GM10847 (cell line): ENCODE measurements around the gene GTF2B.

Experiments
- POLR2A ChIP-seq: IDR thresholded peaks from 2 replicates; pipeline ENCODE4 v1.6.1; 2011; ENCODE audit not compliant: insufficient read length; ENCODE audit errors: extremely low read depth

Gene GTF2B

DNA sequence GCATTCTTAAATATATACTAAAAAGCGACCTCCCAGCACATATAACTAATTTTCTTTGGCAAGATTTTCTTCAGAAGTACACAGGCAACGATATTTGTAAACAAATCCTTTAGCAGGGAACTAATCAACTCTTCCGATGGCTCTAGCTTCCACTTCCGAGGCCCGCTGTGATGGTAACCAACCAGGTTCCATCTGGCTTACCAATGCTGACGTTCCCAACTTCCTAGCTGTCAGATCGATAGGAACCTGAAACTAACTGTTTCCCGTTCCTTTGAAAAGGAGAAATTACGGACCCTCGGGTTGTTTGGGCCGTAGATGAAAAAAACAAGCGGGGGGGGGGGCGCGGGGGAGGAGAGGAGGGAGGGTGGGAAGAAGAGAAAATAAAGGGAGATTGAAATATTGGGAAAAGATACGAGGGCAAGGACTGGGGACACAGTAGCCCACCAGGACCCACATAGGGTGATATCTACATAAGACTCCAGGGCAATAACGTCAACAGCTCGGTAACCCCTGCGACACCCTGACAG lies 513 bp downstream of the GTF2B start:
- TF ChIP-seq POLR2A: no peak

DNA sequence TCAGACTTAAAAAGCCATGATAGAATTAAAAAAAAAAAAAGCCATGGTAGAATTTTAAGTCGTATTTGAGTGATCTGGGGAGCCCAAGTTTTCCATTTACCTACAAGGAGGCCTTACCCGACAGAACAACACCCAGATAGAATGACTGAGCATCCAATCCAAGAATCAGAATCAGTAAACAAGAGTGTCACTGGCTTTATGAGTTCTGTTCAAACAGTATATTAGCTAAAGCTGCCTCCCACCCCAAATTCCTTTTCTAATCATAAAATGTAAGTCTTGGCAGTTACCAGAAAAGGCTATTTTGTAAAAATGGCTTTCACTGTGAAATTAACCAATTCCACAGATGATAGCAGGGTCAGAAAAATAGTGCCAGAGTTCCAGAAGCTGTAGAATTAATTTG lies 1.2 kb downstream of the GTF2B start:
- TF ChIP-seq POLR2A: no peak

DNA sequence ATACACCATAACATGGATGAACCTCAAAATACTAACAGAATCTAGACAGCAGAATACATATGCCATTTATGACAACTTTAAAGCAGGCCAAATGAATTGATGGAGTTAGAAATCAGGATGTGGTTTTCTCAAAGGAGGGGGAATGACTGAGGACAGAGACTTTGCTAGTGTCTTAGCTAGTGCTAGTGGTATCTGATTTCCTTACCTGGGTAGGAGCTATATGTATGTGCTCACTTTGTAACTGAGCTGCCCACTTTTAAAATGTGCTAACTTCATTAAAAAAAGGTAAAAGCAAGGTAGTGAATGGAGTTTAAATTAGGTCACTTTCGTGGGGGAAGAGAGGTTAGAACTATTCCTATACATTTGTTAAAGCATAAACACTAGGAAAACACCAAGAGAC lies 2.6 kb downstream of the GTF2B start:
- no peak for TF ChIP-seq POLR2A

DNA sequence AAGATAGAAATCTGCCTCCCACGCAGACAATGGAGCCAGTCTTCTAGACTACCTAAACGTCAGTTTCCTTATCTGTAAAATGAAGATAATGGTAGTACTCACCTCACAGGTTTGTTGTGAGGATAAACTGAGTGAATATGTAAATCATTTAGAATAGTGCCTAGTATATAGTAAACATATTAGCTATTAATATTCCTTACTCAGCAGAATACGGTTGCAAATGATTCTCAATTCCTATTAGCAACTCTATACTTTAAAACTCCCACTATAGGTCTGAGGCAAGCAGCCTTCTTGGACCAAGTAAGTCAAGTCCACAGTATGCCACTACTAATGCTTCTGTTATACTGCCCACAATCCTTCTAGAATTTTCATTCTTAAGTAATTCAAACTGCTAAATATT lies 5.4 kb downstream of the GTF2B start:
- TF ChIP-seq POLR2A: no peak

DNA sequence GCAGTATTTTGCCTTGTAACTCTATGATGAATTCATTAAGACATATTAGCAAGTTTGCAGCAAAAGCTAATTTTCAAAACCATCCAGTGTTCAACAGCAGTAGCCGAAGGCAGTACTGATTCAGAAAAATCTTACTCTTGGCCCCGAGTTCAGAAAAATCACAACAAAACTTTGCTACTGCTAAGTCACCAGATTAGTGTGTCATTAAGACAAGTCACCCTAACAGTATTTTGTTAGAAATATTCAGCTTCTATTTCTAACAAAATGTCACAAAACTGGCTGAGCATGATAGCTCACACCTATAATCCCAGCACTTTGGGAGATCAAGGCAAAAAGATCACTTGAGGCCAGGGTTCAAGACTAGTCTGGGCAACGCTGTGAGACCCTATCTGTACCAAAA lies 8.2 kb downstream of the GTF2B start:
- no peak for TF ChIP-seq POLR2A

DNA sequence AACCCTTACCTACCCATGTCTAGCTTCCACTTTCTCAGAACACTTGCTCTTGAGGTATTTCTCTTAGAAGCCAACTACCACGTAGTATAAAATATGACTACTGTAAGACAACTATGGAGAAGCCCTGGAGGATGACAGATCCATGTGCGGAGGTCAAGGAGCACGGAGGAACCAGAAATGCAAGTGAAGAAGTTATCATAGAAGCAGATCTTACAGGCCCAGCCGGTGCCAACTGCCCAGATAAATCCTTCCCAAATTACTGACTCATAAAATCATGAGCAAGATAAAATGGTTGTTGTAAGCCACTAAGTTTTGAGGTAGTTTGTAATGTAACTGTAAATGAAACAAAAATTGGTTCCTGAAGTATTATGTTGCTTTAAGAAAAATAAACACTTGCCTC lies 12.6 kb downstream of the GTF2B start:
- no peak for TF ChIP-seq POLR2A

DNA sequence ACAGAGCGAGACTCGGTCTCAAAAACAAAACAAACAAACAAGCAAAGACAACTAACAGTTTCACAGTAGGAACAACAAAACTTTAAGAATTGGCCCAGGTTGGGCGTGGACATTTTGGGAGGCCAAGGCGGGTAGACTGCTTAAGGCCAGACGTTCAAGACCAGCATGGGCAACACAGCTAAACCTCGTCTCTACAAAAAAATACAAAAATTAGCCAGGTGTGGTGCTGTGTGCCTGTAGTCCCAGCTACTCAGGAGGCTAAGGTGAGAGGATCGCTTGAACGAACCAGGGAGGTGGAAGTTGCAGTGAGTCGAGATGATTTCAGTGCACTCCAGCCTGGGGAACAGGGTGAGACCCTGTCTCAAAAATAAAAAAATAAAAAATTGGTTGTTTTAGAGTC lies 13.5 kb downstream of the GTF2B start:
- no peak for TF ChIP-seq POLR2A

DNA sequence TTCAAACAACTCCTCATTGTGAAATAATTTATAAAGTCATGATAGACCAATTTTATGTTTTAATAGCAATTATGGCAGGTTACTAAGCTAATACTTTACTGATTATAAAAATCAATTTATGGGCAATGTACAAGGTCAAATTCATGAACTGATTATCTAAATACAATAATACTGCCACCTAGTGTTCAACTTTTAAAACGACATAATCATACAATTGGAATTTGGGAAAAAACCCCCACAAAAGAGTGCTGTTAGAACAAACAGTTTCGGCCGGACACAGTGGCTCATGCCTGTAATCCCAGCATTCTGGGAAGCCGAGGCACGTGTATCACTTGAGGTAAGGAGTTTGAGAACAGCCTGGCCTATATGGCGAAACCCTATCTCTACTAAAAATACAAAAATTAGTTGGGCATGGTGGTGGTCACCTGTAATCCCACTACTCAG lies 14.0 kb downstream of the GTF2B start:
- TF ChIP-seq POLR2A: no peak

DNA sequence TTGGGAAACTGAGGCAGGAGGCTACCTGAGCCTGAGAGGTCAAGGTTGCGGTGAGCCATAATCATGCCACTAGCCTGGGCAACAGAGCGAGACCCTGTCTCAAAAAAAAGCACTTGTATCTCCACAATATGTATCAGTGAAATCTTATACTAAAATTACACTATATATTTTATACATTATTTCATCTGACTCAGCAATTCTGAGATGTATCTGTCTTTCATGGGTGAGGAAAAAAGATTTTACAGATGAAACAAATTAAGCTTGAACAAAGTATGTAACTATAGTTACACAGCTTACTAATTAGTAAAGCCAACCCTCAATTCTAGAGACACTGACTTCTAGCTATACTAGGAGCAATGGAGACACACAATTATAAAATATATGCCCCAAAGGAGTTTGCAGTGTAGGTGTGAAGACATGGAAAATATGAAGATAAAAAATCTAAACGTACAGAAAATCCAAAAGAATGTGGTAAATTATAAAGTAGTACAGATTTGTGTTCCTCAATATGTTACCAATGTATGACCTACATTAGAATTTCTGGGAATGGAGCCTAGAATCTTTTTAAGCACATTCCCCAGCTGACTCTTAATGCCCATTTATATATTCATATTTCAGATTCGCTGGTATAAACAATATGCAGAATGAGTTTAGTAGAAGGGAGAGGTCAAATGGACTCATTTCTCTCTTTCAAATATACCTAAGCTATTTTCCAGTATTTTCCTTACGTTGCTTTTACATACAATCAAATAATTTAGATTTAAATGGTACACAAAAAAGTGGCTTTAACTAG lies 14.6 kb downstream of the GTF2B start:
- TF ChIP-seq POLR2A: no peak

DNA sequence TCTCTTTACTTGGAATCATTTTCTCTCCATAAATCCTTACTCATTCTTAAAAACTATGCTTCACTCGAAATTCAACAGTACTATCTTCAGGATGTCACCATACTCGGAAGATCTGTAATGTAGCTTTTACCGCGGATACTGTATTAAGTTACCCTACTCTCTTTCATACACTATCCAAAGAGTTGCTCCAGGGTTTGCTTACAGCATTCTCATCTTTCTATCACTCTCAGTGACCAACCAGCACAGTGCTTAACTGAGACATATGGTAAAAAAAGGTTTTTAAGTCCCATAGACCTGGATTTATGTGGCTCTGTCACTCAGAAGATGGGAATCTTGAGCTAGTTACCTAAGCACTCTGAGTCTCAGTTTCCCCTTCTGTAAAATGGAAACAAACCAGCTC lies 15.8 kb downstream of the GTF2B start:
- no peak for TF ChIP-seq POLR2A

DNA sequence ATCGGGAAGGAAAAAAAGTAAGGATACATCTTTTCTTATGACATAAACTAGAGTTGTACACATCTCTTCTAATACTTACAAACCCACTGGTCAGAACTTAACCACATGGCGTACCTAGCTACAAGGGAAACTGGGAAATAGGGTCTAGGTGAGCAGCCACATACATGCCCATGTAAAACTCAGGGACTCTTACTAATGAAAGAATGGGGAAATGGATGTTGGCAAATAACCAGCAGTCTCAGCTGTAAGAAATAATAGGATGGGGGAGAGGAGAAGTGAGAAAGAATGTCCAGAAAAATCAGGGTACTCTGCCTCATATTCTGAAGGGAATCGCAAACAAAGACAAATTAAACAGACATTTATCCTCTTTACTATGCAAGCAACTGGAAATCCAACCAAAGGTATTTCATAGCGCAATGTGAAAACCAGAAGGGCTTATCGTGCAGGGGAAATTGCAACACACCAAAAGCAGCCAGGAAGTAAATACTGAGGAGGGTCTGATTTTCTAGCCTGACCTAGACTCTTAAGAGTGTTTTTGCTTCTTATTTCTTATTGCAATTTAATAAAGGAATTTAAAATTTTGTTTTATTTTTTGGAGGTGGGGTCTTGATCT lies 17.5 kb downstream of the GTF2B start:
- TF ChIP-seq POLR2A: no peak

DNA sequence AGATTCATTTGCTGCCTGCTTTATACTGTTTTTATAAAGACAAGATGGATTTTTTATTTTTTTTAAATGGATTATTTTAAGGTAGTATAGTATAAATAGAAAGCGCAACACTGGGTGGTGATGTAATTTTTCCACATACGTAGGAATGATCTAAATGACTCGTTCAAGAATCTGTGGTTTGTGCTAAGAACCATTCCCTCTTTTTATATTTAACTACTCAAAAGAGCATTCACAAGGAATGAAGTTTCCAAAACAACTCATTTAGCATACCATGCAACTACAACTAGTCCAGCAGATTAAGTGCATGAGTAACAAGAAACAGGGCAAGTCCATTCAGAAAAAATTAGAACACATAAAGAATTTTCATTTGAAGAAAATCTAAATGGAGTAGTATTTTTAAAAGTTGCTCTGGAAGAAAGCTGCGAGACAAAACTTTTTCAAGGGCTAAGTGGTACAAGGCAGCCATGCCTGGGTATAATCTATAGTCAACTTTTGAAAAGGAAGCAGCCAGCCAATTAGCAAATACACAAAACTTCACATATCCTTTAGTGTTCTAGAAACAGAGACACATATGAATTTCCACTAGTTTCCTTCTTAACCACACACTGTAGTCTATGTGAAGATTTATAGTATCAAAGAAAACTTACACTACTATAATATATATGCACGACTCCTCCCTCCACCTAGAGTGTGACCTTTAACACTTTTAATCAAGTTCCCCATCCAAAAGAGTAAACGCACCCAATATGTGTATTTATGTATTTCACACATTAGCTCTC lies 23.4 kb downstream of the GTF2B start:
- TF ChIP-seq POLR2A: no peak

DNA sequence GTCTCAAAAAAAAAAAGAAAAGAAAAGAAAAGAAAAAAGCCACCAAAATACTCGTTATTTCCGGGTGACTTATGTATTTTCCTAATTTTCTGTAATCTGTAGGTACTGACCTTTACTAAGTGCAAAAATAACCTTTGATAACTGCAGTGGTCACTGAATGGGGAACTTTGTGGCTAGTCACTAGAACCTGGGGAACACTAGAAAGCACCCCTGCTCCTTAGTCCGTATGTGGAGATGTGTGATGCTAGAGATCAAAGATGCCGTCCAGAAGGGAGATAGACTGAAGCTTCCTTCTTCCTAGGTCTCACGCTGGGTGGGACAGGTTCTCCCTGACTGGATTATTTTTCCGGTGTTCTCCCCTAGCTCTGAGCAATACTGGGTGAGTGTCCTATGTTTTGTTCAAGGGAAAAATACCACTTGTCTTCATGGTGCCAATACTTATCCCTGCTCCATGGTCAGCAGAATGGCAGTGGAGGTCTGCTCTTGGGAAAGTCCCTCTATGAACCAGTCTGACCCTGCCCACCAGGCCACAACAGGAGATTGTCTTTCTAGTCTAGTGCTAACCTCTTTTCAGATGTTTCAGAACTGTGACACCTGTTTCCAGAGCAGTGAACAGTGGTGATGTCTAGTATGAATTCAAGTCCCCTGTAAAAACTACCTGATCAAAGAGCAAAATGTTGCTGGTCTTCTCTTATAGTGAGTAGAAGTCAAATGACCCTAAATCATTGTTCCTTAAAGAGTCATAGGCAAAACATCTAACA lies 39.9 kb downstream of the GTF2B start:
- no peak for TF ChIP-seq POLR2A

DNA sequence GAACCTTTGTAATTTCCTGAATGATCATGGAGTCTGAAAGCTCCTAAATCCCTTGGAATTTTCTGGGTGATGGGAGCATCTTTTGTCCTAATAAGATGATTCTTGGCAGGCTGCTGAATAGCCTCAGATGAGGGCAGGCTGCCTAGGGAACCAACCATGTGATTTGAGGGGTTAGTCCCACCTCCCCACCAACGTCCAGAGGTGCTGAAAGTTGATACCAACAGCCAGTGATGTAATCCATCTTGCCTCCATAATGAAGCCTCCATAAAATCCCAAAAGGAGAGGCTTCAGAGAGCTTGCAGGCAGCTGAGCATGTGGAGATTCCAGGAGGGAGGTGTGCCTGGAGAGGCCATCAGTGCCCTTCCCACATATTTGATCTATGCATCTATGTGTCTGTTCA lies 43.7 kb downstream of the GTF2B start:
- TF ChIP-seq POLR2A: no peak

DNA sequence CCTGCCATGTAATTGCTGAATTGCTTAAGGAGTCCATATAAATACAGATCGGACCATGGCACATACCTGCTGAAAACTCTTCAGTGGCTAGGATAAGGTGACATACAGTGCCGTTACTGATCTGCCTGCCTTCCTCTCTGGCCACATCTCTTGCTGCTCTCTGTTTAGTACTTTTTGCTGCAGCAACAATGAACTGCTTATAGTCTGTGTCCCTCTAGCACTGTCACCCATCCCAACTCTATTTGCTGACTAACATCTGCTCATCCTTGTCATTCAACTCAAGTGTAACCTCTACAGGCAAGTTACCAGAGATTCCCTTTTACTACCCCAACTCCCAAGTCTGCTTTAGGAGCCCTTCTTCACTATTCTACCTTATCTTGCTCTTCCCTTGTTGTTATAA lies 65.6 kb downstream of the GTF2B start:
- no peak for TF ChIP-seq POLR2A
